DND-41 (cell line): ENCODE measurements around the gene SLX4.

Experiments
- ATAC-seq: fragments of 200-7000 bp; cut with Tn5 transposase; 3 replicates; pipeline ENCODE4 v1.9.1; 2021; ENCODE audit warnings: low read depth; ENCODE audit not compliant: insufficient read depth
- DNase-seq: peaks from one replicate; pipeline ENCODE4 v3.0.0-alpha.2; 2020
- H2AFZ ChIP-seq: 2 replicates; pipeline ENCODE4 v1.6.0; 2012; ENCODE audit warnings: low read depth, low read length
- H3K27ac ChIP-seq: 2 replicates; pipeline ENCODE4 v1.5.1; 2012; ENCODE audit warnings: low read length, inconsistent platforms
- H3K27me3 ChIP-seq: fragments of 200-600 bp; sonication (generic); 2 replicates; pipeline ENCODE4 v1.6.0; 2012; ENCODE audit warnings: low read length, mild to moderate bottlenecking, inconsistent platforms; ENCODE audit not compliant: insufficient read depth, poor library complexity
- H3K36me3 ChIP-seq: 2 replicates; pipeline ENCODE4 v1.5.1; 2012; ENCODE audit warnings: low read length, inconsistent platforms; ENCODE audit not compliant: insufficient read depth
- H3K4me1 ChIP-seq: 2 replicates; pipeline ENCODE4 v1.5.1; 2012; ENCODE audit warnings: mild to moderate bottlenecking, low read length; ENCODE audit not compliant: insufficient read depth
- H3K4me2 ChIP-seq: 2 replicates; pipeline ENCODE4 v1.6.0; 2012; ENCODE audit warnings: mild to moderate bottlenecking, moderate library complexity, low read length, inconsistent platforms; ENCODE audit not compliant: insufficient read depth
- H3K4me3 ChIP-seq, 2 experiments: fragments of 200-600 bp in 1 of 2; shearing (Covaris generic) in 1 of 2; 2 replicates each; pipeline ENCODE4 v1.5.1; 2012 to 2016; ENCODE audit warnings: inconsistent platforms in 2 of 2, low read length in 2 of 2, mild to moderate bottlenecking in 2 of 2, low read depth in 1 of 2, moderate library complexity in 1 of 2
- H3K79me2 ChIP-seq: 2 replicates; pipeline ENCODE4 v1.6.0; 2012; ENCODE audit warnings: low read length, inconsistent platforms; ENCODE audit not compliant: insufficient read depth
- H3K9ac ChIP-seq: 2 replicates; pipeline ENCODE4 v1.6.0; 2012; ENCODE audit warnings: low read depth, mild to moderate bottlenecking, inconsistent platforms, low read length, moderate library complexity
- H3K9me3 ChIP-seq: 2 replicates; pipeline ENCODE4 v1.5.1; 2012; ENCODE audit warnings: low read length, moderate library complexity, mild to moderate bottlenecking, inconsistent platforms; ENCODE audit not compliant: insufficient read depth, severe bottlenecking
- H4K20me1 ChIP-seq: 2 replicates; pipeline ENCODE4 v1.6.0; 2012; ENCODE audit warnings: low read length; ENCODE audit not compliant: insufficient read depth
- EZH2 ChIP-seq: IDR thresholded peaks from 3 replicates; pipeline ENCODE4 v1.6.1; 2012; ENCODE audit warnings: borderline replicate concordance, low read depth, mild to moderate bottlenecking, moderate library complexity, low read length, inconsistent platforms; ENCODE audit not compliant: severe bottlenecking
- TF ChIP-seq, protein P1 (sequence below): IDR thresholded peaks from 2 replicates; pipeline ENCODE4 v1.5.1; 2012; ENCODE audit warnings: borderline replicate concordance, low read length, moderate library complexity, mild to moderate bottlenecking; ENCODE audit not compliant: poor library complexity, severe bottlenecking; ENCODE audit errors: extremely low read depth

Gene SLX4

GRCh38 chr16:3640632-3641501, 29.5 kb upstream of the SLX4 start:
- ATAC-seq (no peak), DNase-seq (no peak)
- no peak overlapping the region for H3K4me2 ChIP-seq
- H3K9ac ChIP-seq, result no peak overlapping the region
- TF ChIP-seq, protein P1, sequence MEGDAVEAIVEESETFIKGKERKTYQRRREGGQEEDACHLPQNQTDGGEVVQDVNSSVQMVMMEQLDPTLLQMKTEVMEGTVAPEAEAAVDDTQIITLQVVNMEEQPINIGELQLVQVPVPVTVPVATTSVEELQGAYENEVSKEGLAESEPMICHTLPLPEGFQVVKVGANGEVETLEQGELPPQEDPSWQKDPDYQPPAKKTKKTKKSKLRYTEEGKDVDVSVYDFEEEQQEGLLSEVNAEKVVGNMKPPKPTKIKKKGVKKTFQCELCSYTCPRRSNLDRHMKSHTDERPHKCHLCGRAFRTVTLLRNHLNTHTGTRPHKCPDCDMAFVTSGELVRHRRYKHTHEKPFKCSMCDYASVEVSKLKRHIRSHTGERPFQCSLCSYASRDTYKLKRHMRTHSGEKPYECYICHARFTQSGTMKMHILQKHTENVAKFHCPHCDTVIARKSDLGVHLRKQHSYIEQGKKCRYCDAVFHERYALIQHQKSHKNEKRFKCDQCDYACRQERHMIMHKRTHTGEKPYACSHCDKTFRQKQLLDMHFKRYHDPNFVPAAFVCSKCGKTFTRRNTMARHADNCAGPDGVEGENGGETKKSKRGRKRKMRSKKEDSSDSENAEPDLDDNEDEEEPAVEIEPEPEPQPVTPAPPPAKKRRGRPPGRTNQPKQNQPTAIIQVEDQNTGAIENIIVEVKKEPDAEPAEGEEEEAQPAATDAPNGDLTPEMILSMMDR, result no peak
- no peak for TF ChIP-seq EZH2
- H3K9me3 ChIP-seq, result no peaks in the 10 kb centered on the region
- H3K4me3 ChIP-seq, result no peak overlapping the region
- no peak overlapping the region for H2AFZ ChIP-seq
- H3K79me2 ChIP-seq, result peaks cover 2% of the 10 kb centered on the region; the same call in 1 of the 2 replicates
- H4K20me1 ChIP-seq, result no peaks in the 10 kb centered on the region; the same call in 1 of the 2 replicates
- H3K27ac ChIP-seq, result no peak overlapping the region
- H3K27me3 ChIP-seq, result no peaks in the 10 kb centered on the region
- peaks cover 29% of the 10 kb centered on the region for H3K36me3 ChIP-seq
- peaks cover 14% of the 10 kb centered on the region for H3K4me1 ChIP-seq

DNA sequence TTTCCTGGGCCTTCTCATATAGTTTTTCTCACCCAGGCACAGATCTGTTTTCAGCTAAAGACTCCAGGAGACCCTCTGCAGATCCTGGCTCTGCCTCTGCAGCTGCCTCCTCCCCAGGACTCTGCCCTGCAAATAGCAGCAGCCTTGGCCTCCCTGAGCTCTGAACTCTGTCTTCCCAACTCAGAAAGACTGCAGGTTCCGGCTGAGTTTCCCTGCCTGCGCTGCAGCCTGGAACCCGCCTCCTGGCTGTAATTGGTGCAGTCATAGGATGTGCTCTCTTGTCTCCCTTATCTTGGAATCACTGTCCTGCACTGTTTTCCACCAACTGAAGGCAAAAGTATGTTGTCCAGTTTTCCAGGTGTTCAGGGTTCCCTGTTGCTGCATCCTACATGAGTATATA, 28.8 kb upstream of the SLX4 start:
- Histone ChIP-seq H3K4me2 (no peak overlapping the region), H3K79me2 (peaks cover 2% of the 10 kb centered on the region; the same call in 1 of the 2 replicates), H3K36me3 (peaks cover 25% of the 10 kb centered on the region), H3K27me3 (no peaks in the 10 kb centered on the region), H3K9ac (no peak overlapping the region), H3K9me3 (no peaks in the 10 kb centered on the region), H3K4me3 (no peak overlapping the region), H3K27ac (no peak overlapping the region), H4K20me1 (no peaks in the 10 kb centered on the region; the same call in 1 of the 2 replicates), H3K4me1 (peaks cover 14% of the 10 kb centered on the region), H2AFZ (no peak overlapping the region)
- DNase-seq, result no peak
- TF ChIP-seq, protein P1, result no peak
- TF ChIP-seq EZH2, result no peak
- no peak for ATAC-seq

DNA sequence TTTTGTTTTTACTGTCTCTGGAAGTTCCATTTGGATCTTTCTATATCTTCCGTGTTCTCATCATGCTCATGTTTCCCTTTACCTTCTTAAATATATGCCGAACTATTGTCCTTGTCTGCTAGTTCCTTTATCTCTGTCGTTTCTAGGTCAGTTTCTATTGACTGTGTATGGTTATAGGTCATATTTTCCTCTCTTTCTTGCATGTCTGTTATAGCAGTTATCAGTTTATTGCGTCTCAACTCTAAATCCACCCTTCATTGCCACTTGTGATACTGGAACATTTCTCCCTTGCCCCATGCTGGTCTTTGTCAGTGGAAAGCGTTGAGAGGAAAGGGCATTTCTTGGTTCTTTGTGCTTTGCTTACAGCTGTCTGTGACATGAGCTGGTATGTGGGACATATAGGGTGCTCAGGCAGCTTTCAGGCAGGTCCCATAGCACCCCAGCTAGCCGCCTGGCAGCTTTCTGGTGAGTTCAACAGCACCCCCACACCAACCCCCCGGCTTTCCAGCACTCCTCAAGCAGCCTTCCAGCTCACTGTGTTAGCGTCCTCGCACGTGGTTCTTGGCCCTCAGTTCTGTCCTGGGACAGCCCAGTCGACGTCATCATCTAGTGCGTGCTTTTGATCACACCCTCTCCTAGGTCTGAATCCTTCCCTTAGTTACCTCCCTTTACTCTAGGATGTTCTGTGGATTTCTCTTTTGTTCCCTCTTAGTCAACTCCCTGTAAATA, 27.7 kb upstream of the SLX4 start:
- no peaks in the 10 kb centered on the region; the same call in 1 of the 2 replicates for H4K20me1 ChIP-seq
- DNase-seq, result no peak
- H3K4me2 ChIP-seq, result no peak overlapping the region
- TF ChIP-seq, protein P1, result no peak
- TF ChIP-seq EZH2, result no peak
- no peak overlapping the region for H3K9ac ChIP-seq
- ATAC-seq, result no peak
- H2AFZ ChIP-seq, result no peak overlapping the region
- H3K36me3 ChIP-seq, result peaks cover 25% of the 10 kb centered on the region
- H3K79me2 ChIP-seq, result peaks cover 4% of the 10 kb centered on the region; the same call in 1 of the 2 replicates
- peaks cover 14% of the 10 kb centered on the region for H3K4me1 ChIP-seq
- no peak overlapping the region for H3K4me3 ChIP-seq
- no peaks in the 10 kb centered on the region for H3K9me3 ChIP-seq
- H3K27me3 ChIP-seq, result no peaks in the 10 kb centered on the region
- H3K27ac ChIP-seq, result no peak overlapping the region
